HEK293 (cell line): ENCODE measurements around the gene TRIML2.

Source experiments
- CTCF ChIA-PET: fragments of 350-600 bp; formaldehyde crosslinking; extraction: SDS; loops from one replicate; lab custom pipeline; 2021; ENCODE audit warnings: antibody characterized with exemption; lab: Yijun Ruan, JAX
- POLR2A ChIA-PET: fragments of 300-600 bp; formaldehyde crosslinking; extraction: SDS; loops from one replicate; lab custom pipeline; 2020; ENCODE audit warnings: antibody characterized with exemption, inconsistent platforms; lab: Yijun Ruan, JAX
- H3K27ac ChIP-seq: fragments of 200-500 bp; sonication (Bioruptor generic); 2 replicates; pipeline ENCODE4 v1.5.1; 2014; ENCODE audit warnings: low read depth, low read length, control low read depth, inconsistent platforms; ENCODE audit errors: extremely low read depth
- H3K36me3 ChIP-seq, 2 experiments: fragments of 200-500 bp in 1 of 2; sonication (Bioruptor generic) in 1 of 2; 1 replicate in 1 of 2; 2 replicates in 1 of 2; pipeline ENCODE4 v1.5.1; 2014 to 2017; ENCODE audit warnings: inconsistent platforms in 2 of 2, low read length in 2 of 2; ENCODE audit not compliant: control insufficient read depth in 2 of 2, insufficient read depth in 1 of 2
- H3K4me1 ChIP-seq: fragments of 200-500 bp; sonication (Bioruptor generic); 2 replicates; pipeline ENCODE4 v1.5.1; 2014; ENCODE audit warnings: mild to moderate bottlenecking, low read length, inconsistent platforms; ENCODE audit not compliant: control insufficient read depth, insufficient read depth
- H3K4me3 ChIP-seq: 2 replicates; pipeline ENCODE4 v1.5.1; 2011; ENCODE audit warnings: low read depth, mild to moderate bottlenecking, control low read depth, low read length, moderate library complexity
- H3K9me3 ChIP-seq: fragments of 200-500 bp; sonication (Bioruptor generic); 2 replicates; pipeline ENCODE4 v1.5.1; 2014; ENCODE audit warnings: low read depth, low read length, inconsistent platforms; ENCODE audit not compliant: control insufficient read depth, insufficient read depth
- BCL11B ChIP-seq: fragments of 450-650 bp; formaldehyde crosslinking; IDR thresholded peaks from 2 replicates; pipeline ENCODE4 v1.5.1; 2016; ENCODE audit warnings: low read depth, missing biosample characterization, missing genetic modification characterization
- GFI1B ChIP-seq: fragments of 450-650 bp; formaldehyde crosslinking; IDR thresholded peaks from 2 replicates; pipeline ENCODE4 v1.5.1; 2016; ENCODE audit warnings: missing biosample characterization, missing genetic modification characterization
- GLI2 ChIP-seq: fragments of 450-650 bp; formaldehyde crosslinking; IDR thresholded peaks from 2 replicates; pipeline ENCODE4; 2017; ENCODE audit warnings: missing biosample characterization, missing genetic modification characterization, low read depth, borderline replicate concordance
- HOXC10 ChIP-seq: sonication (generic); formaldehyde crosslinking; IDR thresholded peaks from 2 replicates; pipeline ENCODE4 v1.8.1; 2023; ENCODE audit warnings: mild to moderate bottlenecking, missing genetic modification reagents
- KLF17 ChIP-seq: fragments of 450-650 bp; formaldehyde crosslinking; IDR thresholded peaks from 2 replicates; pipeline ENCODE4 v1.5.1; 2016; ENCODE audit warnings: missing biosample characterization, missing genetic modification characterization
- PATZ1 ChIP-seq: fragments of 450-650 bp; formaldehyde crosslinking; IDR thresholded peaks from 2 replicates; pipeline ENCODE4 v1.5.1; 2016; ENCODE audit warnings: missing biosample characterization, missing genetic modification characterization
- PRDM1 ChIP-seq: fragments of 450-650 bp; formaldehyde crosslinking; IDR thresholded peaks from 2 replicates; pipeline ENCODE4; 2016; ENCODE audit warnings: missing biosample characterization, missing genetic modification characterization
- ZBTB48 ChIP-seq: fragments of 450-650 bp; formaldehyde crosslinking; IDR thresholded peaks from 2 replicates; pipeline ENCODE4 v1.5.1; 2016; ENCODE audit warnings: missing biosample characterization, missing genetic modification characterization
- ZFP41 ChIP-seq: fragments of 450-650 bp; formaldehyde crosslinking; IDR thresholded peaks from 2 replicates; pipeline ENCODE4 v1.5.1; 2016; ENCODE audit warnings: missing biosample characterization, missing genetic modification characterization, borderline replicate concordance
- ZFP69B ChIP-seq: fragments of 450-650 bp; formaldehyde crosslinking; IDR thresholded peaks from 2 replicates; pipeline ENCODE4 v1.5.1; 2016; ENCODE audit warnings: missing biosample characterization, missing genetic modification characterization
- ZNF114 ChIP-seq: fragments of 450-650 bp; formaldehyde crosslinking; IDR thresholded peaks from 2 replicates; pipeline ENCODE4 v1.5.0; 2017; ENCODE audit warnings: missing biosample characterization, missing genetic modification characterization
- ZNF146 ChIP-seq: fragments of 450-650 bp; formaldehyde crosslinking; IDR thresholded peaks from 2 replicates; pipeline ENCODE4 v1.5.1; 2016; ENCODE audit warnings: missing biosample characterization, missing genetic modification characterization
- ZNF16 ChIP-seq: fragments of 450-650 bp; formaldehyde crosslinking; IDR thresholded peaks from 2 replicates; pipeline ENCODE4 v1.5.1; 2016; ENCODE audit warnings: low read depth, missing biosample characterization, missing genetic modification characterization
- ZNF184 ChIP-seq: fragments of 450-650 bp; IDR thresholded peaks from 2 replicates; pipeline ENCODE4 v1.5.1; 2018; ENCODE audit warnings: missing biosample characterization, mild to moderate bottlenecking, missing genetic modification characterization
- ZNF19 ChIP-seq: fragments of 450-650 bp; formaldehyde crosslinking; IDR thresholded peaks from 2 replicates; pipeline ENCODE4; 2016; ENCODE audit warnings: missing biosample characterization, missing genetic modification characterization, low read depth
- ZNF239 ChIP-seq: fragments of 450-650 bp; formaldehyde crosslinking; IDR thresholded peaks from 2 replicates; pipeline ENCODE4 v1.5.1; 2016; ENCODE audit warnings: missing biosample characterization, missing genetic modification characterization
- ZNF248 ChIP-seq: fragments of 450-650 bp; formaldehyde crosslinking; IDR thresholded peaks from 2 replicates; pipeline ENCODE4 v1.5.1; 2017; ENCODE audit warnings: missing biosample characterization, missing genetic modification characterization
- ZNF302 ChIP-seq: fragments of 450-650 bp; formaldehyde crosslinking; IDR thresholded peaks from 2 replicates; pipeline ENCODE4 v1.5.1; 2016; ENCODE audit warnings: missing biosample characterization, missing genetic modification characterization, low read depth
- ZNF324 ChIP-seq: fragments of 450-650 bp; formaldehyde crosslinking; IDR thresholded peaks from 2 replicates; pipeline ENCODE4 v1.5.1; 2016; ENCODE audit warnings: missing biosample characterization, missing genetic modification characterization
- ZNF426 ChIP-seq: fragments of 450-650 bp; formaldehyde crosslinking; IDR thresholded peaks from 2 replicates; pipeline ENCODE4 v1.5.1; 2017; ENCODE audit warnings: missing biosample characterization, missing genetic modification characterization, mild to moderate bottlenecking, inconsistent platforms, moderate library complexity
- ZNF596 ChIP-seq: fragments of 450-650 bp; IDR thresholded peaks from 2 replicates; pipeline ENCODE4 v1.5.0; 2018; ENCODE audit warnings: missing biosample characterization, mild to moderate bottlenecking, missing genetic modification characterization, moderate library complexity
- ZNF600 ChIP-seq: fragments of 450-650 bp; formaldehyde crosslinking; IDR thresholded peaks from 2 replicates; pipeline ENCODE4 v1.5.1; 2016; ENCODE audit warnings: missing biosample characterization, missing genetic modification characterization
- ZNF639 ChIP-seq: fragments of 450-650 bp; formaldehyde crosslinking; IDR thresholded peaks from 2 replicates; pipeline ENCODE4 v1.5.1; 2016; ENCODE audit warnings: missing biosample characterization, missing genetic modification characterization
- ZNF677 ChIP-seq: fragments of 450-650 bp; IDR thresholded peaks from 2 replicates; pipeline ENCODE4 v1.5.0; 2018; ENCODE audit warnings: missing biosample characterization, mild to moderate bottlenecking, missing genetic modification characterization, moderate library complexity
- ZSCAN23 ChIP-seq: fragments of 450-650 bp; formaldehyde crosslinking; IDR thresholded peaks from 2 replicates; pipeline ENCODE4 v1.5.1; 2016; ENCODE audit warnings: missing biosample characterization, missing genetic modification characterization
- TF ChIP-seq, protein P1 (sequence below): fragments of 450-650 bp; formaldehyde crosslinking; IDR thresholded peaks from 2 replicates; pipeline ENCODE4 v1.5.1; 2017; ENCODE audit warnings: missing biosample characterization, missing genetic modification characterization

Gene TRIML2

DNA sequence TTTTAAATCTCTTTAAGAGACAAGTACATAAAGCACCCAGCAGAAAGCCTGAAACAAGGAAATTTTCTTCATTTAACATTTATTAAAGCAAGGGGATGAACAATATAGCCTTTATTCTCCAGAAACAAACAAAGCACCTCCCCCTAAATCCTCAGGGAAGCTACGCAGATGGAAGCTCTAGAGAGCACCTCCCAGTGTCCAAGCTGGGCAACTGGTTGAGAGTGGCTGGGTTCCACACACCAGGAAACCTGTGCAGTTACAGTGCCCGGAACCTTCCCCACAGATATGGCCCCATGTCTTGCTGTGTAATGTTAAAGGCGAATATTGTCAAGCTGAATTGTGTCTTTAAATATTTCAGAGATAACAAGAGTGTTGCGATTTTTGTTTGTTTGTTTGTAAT is 21.0 kb upstream of the TRIML2 start:
- Histone ChIP-seq H3K4me3 (no peak overlapping the region), H3K27ac (no peak overlapping the region), H3K36me3 (no peaks in the 10 kb centered on the region), H3K4me1 (no peaks in the 10 kb centered on the region), H3K9me3 (no peaks in the 10 kb centered on the region)
- CTCF ChIA-PET, result interaction anchor here (1.0 kb wide), 1 partner anchor 14 kb away, joined by 4 read pairs; no protein-coding TSS in a partner anchor
- TF ChIP-seq ZNF596 (tag by site-specific recombination) (no peak), GFI1B (tag by site-specific recombination) (no peak), ZNF600 (tag by site-specific recombination) (no peak), ZNF146 (tag by site-specific recombination) (no peak), KLF17 (tag by site-specific recombination) (no peak), GLI2 (tag by site-specific recombination) (no peak), ZSCAN23 (no peak), ZNF426 (tag by site-specific recombination) (no peak), ZNF677 (tag by site-specific recombination) (no peak), ZBTB48 (tag by site-specific recombination) (no peak), HOXC10 (CRISPR knock-in tag) (no peak)
- POLR2A ChIA-PET, result no interaction called here

DNA sequence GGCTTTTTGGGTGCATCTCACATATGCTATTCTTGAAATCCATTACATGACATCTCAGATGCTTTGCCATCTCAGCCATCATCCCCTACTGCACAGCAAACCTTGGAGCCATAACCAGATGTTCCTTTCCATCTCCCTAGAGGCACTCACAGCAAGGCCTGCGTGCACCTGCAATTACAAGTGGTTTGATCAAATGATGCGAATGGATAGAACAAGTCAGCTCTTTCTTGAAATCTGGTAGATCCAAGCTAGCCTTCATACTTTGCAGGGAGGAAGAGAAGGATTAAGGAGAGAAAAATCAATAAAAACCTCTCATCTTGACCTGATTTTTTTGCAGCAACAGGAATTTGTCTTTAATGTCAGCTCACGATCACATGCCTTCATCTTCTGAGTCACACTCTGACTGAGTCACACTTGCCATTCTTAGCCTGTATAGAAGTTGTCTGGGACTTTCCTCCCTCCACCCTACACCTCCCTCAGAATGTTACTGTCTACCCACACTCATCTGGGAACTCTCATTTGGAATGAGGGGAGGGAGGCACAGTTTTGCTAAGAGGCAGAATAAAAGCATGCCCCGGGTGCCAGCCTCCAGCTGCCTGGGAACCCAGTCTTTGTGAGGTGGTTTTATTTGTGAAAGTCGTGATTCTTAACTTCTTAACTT is 17.9 kb upstream of the TRIML2 start:
- ChIA-PET POLR2A (no interaction called here), CTCF (no interaction called here)
- no peak overlapping the region for H3K27ac ChIP-seq

More for the DNA sequence above, 17.9 kb upstream of the TRIML2 start:
- Histone ChIP-seq H3K36me3 (no peaks in the 10 kb centered on the region), H3K4me3 (no peak overlapping the region), H3K9me3 (no peaks in the 10 kb centered on the region), H3K4me1 (no peaks in the 10 kb centered on the region)
- TF ChIP-seq ZNF677 (tag by site-specific recombination) (no peak), PRDM1 (tag by site-specific recombination) (no peak), ZNF19 (tag by site-specific recombination) (no peak), ZFP41 (tag by site-specific recombination) (no peak), ZFP69B (no peak), ZNF324 (no peak), ZSCAN23 (no peak), ZNF248 (tag by site-specific recombination) (no peak), ZNF184 (tag by site-specific recombination) (no peak), ZNF302 (tag by site-specific recombination) (no peak), ZNF16 (tag by site-specific recombination) (no peak), ZNF639 (tag by site-specific recombination) (no peak), ZNF114 (tag by site-specific recombination) (no peak), ZNF239 (tag by site-specific recombination) (no peak), PATZ1 (tag by site-specific recombination) (no peak), BCL11B (tag by site-specific recombination) (no peak)
- TF ChIP-seq, protein P1, sequence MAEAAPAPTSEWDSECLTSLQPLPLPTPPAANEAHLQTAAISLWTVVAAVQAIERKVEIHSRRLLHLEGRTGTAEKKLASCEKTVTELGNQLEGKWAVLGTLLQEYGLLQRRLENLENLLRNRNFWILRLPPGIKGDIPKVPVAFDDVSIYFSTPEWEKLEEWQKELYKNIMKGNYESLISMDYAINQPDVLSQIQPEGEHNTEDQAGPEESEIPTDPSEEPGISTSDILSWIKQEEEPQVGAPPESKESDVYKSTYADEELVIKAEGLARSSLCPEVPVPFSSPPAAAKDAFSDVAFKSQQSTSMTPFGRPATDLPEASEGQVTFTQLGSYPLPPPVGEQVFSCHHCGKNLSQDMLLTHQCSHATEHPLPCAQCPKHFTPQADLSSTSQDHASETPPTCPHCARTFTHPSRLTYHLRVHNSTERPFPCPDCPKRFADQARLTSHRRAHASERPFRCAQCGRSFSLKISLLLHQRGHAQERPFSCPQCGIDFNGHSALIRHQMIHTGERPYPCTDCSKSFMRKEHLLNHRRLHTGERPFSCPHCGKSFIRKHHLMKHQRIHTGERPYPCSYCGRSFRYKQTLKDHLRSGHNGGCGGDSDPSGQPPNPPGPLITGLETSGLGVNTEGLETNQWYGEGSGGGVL (tag by site-specific recombination), result no peak
